ENCODE results near the gene NET1. TPM values are rescaled to one million over a fixed set of nuclear protein-coding genes. Genes with fewer than 3 reads are reported as not detected.

The NET1 gene
- polyA plus RNA-seq, 1 of the 3 experiments (the other 2 are of a cell fraction) = 4.7 TPM

- peaks cover 12% of the 10 kb centered on the region; the same call in 1 of the 2 replicates for H3K79me2 ChIP-seq (ENCODE audit: insufficient read depth)
- peaks cover 2 to 23% of the 10 kb centered on the region in 2 experiments; a peak in 3 of 4 replicates for H3K4me1 ChIP-seq (ENCODE audit: control insufficient read depth in 1 of 2, insufficient read depth in 2 of 2, low read depth in 1 of 2, low read length in 1 of 2)
- no peaks in the 10 kb centered on the region for H3K9me2 ChIP-seq
- H3F3A ChIP-seq (replicated peaks; ENCODE audit: insufficient read depth) = no peaks in the 10 kb centered on the region
- no peak overlapping the region for H2AFZ ChIP-seq (ENCODE audit: low read depth)
- POLR2A ChIA-PET = no interaction called here
- no peaks in the 10 kb centered on the region for H3K36me3 ChIP-seq (replicated peaks in 1 of 2; ENCODE audit: control insufficient read depth in 1 of 2, insufficient read depth in 2 of 2, low read length in 1 of 2)
- H4K20me1 ChIP-seq (ENCODE audit: insufficient read depth) = no peaks in the 10 kb centered on the region
- no peaks in the 10 kb centered on the region for H3K9me3 ChIP-seq
- no peaks in the 10 kb centered on the region for H3K27me3 ChIP-seq (ENCODE audit: insufficient read depth)
- DNase-seq = no peak
- TF ChIP-seq TEAD4 (IDR thresholded peaks at IDR 0.05; ENCODE audit: borderline replicate concordance, insufficient read depth) (no peak), EP300 (IDR thresholded peaks at IDR 0.05; ENCODE audit: borderline replicate concordance in 1 of 2, low read depth in 1 of 2, low read length in 1 of 2) (no peak)
- no peak overlapping the region for H3K9ac ChIP-seq
- CTCF ChIA-PET = interaction anchor here (1.2 to 17.2 kb wide), 3 partner anchors 12 to 179 kb away, joined by 4 to 449 read pairs (median 4); no protein-coding TSS in a partner anchor
- H3K27ac ChIP-seq (ENCODE audit: low read depth in 2 of 2, low read length in 1 of 2) = 0 out of 4 replicates have a peak overlapping the region, but pooled peaks of 1 of the 2 experiments have one; percentile 22
- 80% methylated on average over 22 of the region's 23 CpGs for WGBS (ENCODE audit: low lambda C conversion rate)
- no peak overlapping the region for H3K4me2 ChIP-seq
- H3K4me3 ChIP-seq (ENCODE audit: low read depth in 2 of 2, low read length in 1 of 2) = no peak overlapping the region
These were observed 34.1 kb downstream of the NET1 start for GRCh38 chr10:5446390-5446926.

- ChIA-PET POLR2A (no interaction called here), CTCF (interaction anchor here (1.2 to 17.2 kb wide), 3 partner anchors 13 to 179 kb away, joined by 4 to 449 read pairs (median 4); no protein-coding TSS in a partner anchor)
- Histone ChIP-seq H3K27ac (ENCODE audit: low read depth in 2 of 2, low read length in 1 of 2) (peak overlapping the region in 1 of 2 experiments; percentile 22; a peak in 1 of 4 replicates), H3F3A (replicated peaks; ENCODE audit: insufficient read depth) (no peaks in the 10 kb centered on the region), H3K79me2 (ENCODE audit: insufficient read depth) (peaks cover 12% of the 10 kb centered on the region; the same call in 1 of the 2 replicates), H3K36me3 (replicated peaks in 1 of 2; ENCODE audit: control insufficient read depth in 1 of 2, insufficient read depth in 2 of 2, low read length in 1 of 2) (no peaks in the 10 kb centered on the region), H2AFZ (ENCODE audit: low read depth) (no peak overlapping the region), H3K9me2 (no peaks in the 10 kb centered on the region), H3K9me3 (no peaks in the 10 kb centered on the region), H4K20me1 (ENCODE audit: insufficient read depth) (no peaks in the 10 kb centered on the region), H3K27me3 (ENCODE audit: insufficient read depth) (no peaks in the 10 kb centered on the region), H3K4me1 (ENCODE audit: control insufficient read depth in 1 of 2, insufficient read depth in 2 of 2, low read depth in 1 of 2, low read length in 1 of 2) (peaks cover 2 to 23% of the 10 kb centered on the region in 2 experiments; a peak in 3 of 4 replicates), H3K4me3 (ENCODE audit: low read depth in 2 of 2, low read length in 1 of 2) (no peak overlapping the region), H3K4me2 (no peak overlapping the region), H3K9ac (no peak overlapping the region)
- TF ChIP-seq NRF1 (IDR thresholded peaks at IDR 0.05; ENCODE audit: low read depth, low read length) (no peak), YY1 (IDR thresholded peaks at IDR 0.05; ENCODE audit: low read depth) (no peak), EP300 (IDR thresholded peaks at IDR 0.05; ENCODE audit: borderline replicate concordance in 1 of 2, low read depth in 1 of 2, low read length in 1 of 2) (no peak), RCOR1 (IDR thresholded peaks at IDR 0.05; ENCODE audit: low read length) (no peak), CTCF (IDR thresholded peaks at IDR 0.05) (no peak), TEAD4 (IDR thresholded peaks at IDR 0.05; ENCODE audit: borderline replicate concordance, insufficient read depth) (no peak), ELF1 (IDR thresholded peaks at IDR 0.05) (no peak), RXRA (IDR thresholded peaks at IDR 0.05; ENCODE audit: borderline replicate concordance, low read depth) (no peak), GABPA (IDR thresholded peaks at IDR 0.05; ENCODE audit: low read depth) (no peak), MAX (IDR thresholded peaks at IDR 0.05; ENCODE audit: low read depth) (no peak), FOXJ3 (CRISPR knock-in tag; IDR thresholded peaks at IDR 0.05) (no peak), REST (IDR thresholded peaks at IDR 0.05; ENCODE audit: low read depth, low read length) (no peak), CHD2 (IDR thresholded peaks at IDR 0.05; ENCODE audit: low read length, partially characterized antibody) (no peak)
- DNase-seq = no peak
- 84% methylated on average over 3 of the region's 3 CpGs for WGBS (ENCODE audit: low lambda C conversion rate)
These were observed 34.7 kb downstream of the NET1 start for GRCh38 chr10:5447056-5447455.
